SH-SY5Y (cell line): ENCODE data around the gene SUMO3.

Experiments
- GATA2 ChIP-seq: IDR thresholded peaks from 2 replicates; pipeline ENCODE4 v1.6.1; 2011; ENCODE audit warnings: mild to moderate bottlenecking, low read depth, low read length
- GATA3 ChIP-seq: IDR thresholded peaks from 2 replicates; pipeline ENCODE4 v1.6.1; 2011; ENCODE audit warnings: low read depth, mild to moderate bottlenecking, low read length, moderate library complexity

- TF ChIP-seq GATA2 = no peak
- no peak for TF ChIP-seq GATA3
Observed at GRCh38 chr21:44783020-44783696, 34.7 kb downstream of the SUMO3 start.
